HG02884 (cell line): ENCODE data around the gene MXRA8.

Experiments used
- ATAC-seq: cut with Tn5 transposase; IDR thresholded peaks from one replicate; pipeline ENCODE4 v1.9.1; 2021; ENCODE audit warnings: mild to moderate bottlenecking, moderate library complexity; ENCODE audit not compliant: unreplicated experiment

Gene MXRA8

GRCh38 chr1:1310476-1311053 lies 47.8 kb downstream of the MXRA8 start:
- ATAC-seq: no peak

GRCh38 chr1:1310109-1310385 lies 48.3 kb downstream of the MXRA8 start:
- ATAC-seq: no peak

GRCh38 chr1:1309251-1310108 lies 48.9 kb downstream of the MXRA8 start:
- peak; percentile 1 for ATAC-seq

GRCh38 chr1:1308756-1309250 lies 49.6 kb downstream of the MXRA8 start:
- peak; percentile 8 for ATAC-seq

- peak; percentile 48 for ATAC-seq
Observed at GRCh38 chr1:1307923-1308755, 50.2 kb downstream of the MXRA8 start, which contains the start of the genes ACAP3 and PUSL1. TSS of gene ACAP3 (minus strand) at chr1:1307930. CDS start at chr1:1307815, 115 bp downstream. TSS of gene PUSL1 (plus strand) at chr1:1308597. CDS start at chr1:1308644, 47 bp downstream.

GRCh38 chr1:1307261-1307922 lies 51.0 kb downstream of the MXRA8 start:
- no peak for ATAC-seq

- ATAC-seq: no peak
Observed at GRCh38 chr1:1306661-1307260, 51.6 kb downstream of the MXRA8 start.

GRCh38 chr1:1306070-1306660 lies 52.2 kb downstream of the MXRA8 start:
- ATAC-seq: no peak

GRCh38 chr1:1305300-1306069 lies 52.9 kb downstream of the MXRA8 start:
- no peak for ATAC-seq

GRCh38 chr1:1304331-1305299 lies 53.7 kb downstream of the MXRA8 start:
- ATAC-seq: no peak

- ATAC-seq: no peak
Observed at GRCh38 chr1:1303736-1304135, 54.6 kb downstream of the MXRA8 start.

GRCh38 chr1:1302951-1303509 lies 55.3 kb downstream of the MXRA8 start:
- ATAC-seq: no peak
